ENCODE results near the gene DNAJA2.

DNA sequence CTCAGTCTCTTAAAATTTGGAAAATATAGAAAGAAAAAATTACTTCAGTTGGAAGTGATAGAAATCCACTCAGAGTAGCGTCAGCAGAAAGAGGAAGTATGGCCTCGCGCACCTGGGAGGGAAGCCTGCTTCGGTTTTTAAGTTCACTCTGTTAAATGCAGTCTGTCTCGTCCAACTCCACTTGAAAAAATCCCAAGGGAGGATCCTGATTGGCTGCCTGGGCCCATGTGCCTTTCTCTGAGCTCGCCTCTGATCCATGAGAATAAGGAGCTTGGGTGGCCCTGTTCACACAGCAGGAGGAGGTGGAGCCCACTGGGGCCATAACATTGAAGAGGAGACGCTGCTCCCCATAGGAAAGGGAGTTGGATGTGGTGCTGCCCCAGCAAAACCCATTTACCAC, 40.7 kb downstream of the DNAJA2 start:
- TF ChIP-seq, protein P1, sequence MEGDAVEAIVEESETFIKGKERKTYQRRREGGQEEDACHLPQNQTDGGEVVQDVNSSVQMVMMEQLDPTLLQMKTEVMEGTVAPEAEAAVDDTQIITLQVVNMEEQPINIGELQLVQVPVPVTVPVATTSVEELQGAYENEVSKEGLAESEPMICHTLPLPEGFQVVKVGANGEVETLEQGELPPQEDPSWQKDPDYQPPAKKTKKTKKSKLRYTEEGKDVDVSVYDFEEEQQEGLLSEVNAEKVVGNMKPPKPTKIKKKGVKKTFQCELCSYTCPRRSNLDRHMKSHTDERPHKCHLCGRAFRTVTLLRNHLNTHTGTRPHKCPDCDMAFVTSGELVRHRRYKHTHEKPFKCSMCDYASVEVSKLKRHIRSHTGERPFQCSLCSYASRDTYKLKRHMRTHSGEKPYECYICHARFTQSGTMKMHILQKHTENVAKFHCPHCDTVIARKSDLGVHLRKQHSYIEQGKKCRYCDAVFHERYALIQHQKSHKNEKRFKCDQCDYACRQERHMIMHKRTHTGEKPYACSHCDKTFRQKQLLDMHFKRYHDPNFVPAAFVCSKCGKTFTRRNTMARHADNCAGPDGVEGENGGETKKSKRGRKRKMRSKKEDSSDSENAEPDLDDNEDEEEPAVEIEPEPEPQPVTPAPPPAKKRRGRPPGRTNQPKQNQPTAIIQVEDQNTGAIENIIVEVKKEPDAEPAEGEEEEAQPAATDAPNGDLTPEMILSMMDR (IDR thresholded peaks at IDR 0.05) = no peak
- no peak for TF ChIP-seq POLR2A (IDR thresholded peaks at IDR 0.05)

Data from stomach (tissue), 4 donors.